GM18505 (cell line): ENCODE results near the gene GIT1.

ENCODE experiments used
- ATAC-seq: cut with Tn5 transposase; IDR thresholded peaks from one replicate; pipeline ENCODE4 v1.9.1; 2021; ENCODE audit not compliant: unreplicated experiment
- POLR2A ChIP-seq: IDR thresholded peaks from 4 replicates; pipeline ENCODE4 v1.6.1; 2011; ENCODE audit warnings: borderline replicate concordance; ENCODE audit not compliant: insufficient read depth, insufficient read length; ENCODE audit errors: extremely low read depth

GIT1 gene

GRCh38 chr17:29591737-29592608 is 2.5 kb upstream of the GIT1 start:
- TF ChIP-seq POLR2A = no peak
- ATAC-seq = no peak

GRCh38 chr17:29591146-29591736 is 1.8 kb upstream of the GIT1 start:
- no peak for ATAC-seq
- TF ChIP-seq POLR2A = no peak

GRCh38 chr17:29590411-29591145 is 1.1 kb upstream of the GIT1 start:
- no peak for TF ChIP-seq POLR2A
- no peak for ATAC-seq

DNA sequence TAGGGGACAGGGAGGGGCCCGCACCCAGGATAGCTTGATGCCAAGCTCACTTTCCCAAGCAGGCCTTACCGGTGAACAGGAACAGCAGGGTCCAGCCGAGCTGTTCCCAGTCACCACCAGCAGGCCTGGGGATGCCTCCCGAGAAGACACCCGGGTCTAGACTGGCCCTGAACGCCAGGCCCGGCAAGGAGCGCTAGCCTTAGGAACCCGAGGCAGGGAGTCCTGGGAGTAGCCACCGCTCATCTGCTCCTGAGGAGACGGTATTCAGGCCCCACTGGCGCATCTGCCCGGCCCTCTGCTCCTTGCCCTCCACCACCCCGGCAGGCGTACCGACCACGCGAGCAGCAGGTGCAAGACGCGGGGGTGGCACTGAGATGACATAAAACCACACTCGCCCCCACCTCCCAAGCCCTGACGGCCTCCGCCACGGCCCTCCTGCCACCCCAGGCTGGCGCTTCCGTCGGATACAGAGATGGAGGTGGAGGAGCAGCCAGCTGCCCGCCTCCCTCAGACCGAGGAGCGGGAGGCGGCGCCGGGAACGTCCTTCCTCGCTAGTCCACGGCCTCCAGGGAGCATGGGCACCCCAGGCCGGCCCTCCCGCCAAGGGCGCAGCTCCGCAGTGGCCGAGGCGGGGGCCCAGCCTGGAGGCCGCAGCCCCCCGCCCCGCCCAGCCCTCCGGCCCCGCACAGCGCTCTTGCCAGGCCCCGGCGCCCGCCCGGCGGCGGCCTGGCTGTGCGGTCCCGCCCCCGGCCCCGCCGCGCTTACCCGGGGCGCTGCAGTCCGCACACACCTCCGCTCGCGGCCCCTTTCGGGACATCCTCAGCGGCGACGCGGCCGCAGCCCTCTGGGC is 661 bp downstream of the GIT1 start:
- peak; percentile 20 for ATAC-seq
- no peak for TF ChIP-seq POLR2A

GRCh38 chr17:29588017-29588561 is 1.4 kb downstream of the GIT1 start:
- no peak for ATAC-seq
- no peak for TF ChIP-seq POLR2A

- TF ChIP-seq POLR2A = no peak
- no peak for ATAC-seq
Measured at GRCh38 chr17:29587591-29587990, 1.9 kb downstream of the GIT1 start.

DNA sequence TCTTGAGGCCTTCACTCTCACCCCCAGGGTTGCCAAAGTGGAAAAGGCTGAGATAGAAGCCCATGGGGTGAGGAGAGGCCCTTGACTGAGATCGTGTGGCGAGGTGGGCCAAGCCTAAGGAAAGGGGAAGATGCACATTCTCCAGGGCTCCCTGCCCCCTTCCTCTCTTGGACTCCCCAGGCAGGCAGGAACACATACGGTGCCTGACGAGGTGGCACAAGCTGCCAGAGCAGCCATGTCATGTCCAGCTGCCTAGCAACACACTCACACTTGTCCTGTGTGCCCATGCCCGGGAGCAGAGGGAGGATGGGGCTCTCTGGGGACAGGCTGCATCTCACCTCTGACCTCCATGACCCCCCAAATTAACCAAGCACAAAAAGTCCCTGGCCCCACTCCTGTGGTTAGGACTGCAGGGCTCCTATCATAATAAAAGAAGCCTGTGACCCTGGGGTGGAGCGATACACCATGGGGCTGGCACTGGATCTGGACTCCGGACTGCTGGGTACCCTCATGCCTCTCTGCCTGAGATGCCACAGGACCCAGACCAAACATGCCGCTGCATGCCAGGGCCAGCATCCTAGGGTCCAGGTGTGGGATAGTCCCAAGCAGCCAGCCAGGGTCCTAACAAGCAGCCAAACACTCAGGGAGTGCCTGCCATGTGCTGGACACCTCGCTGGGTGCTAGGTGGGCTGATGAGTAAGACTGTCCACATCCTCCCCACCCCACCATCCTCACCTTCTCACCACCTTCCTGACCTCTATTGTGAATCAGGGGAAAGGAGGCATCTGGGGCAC is 2.6 kb downstream of the GIT1 start:
- no peak for TF ChIP-seq POLR2A
- no peak for ATAC-seq

- ATAC-seq = no peak
- TF ChIP-seq POLR2A = no peak
Measured at GRCh38 chr17:29585080-29585751, 4.2 kb downstream of the GIT1 start.

GRCh38 chr17:29584452-29585079 is 4.9 kb downstream of the GIT1 start:
- no peak for ATAC-seq

DNA sequence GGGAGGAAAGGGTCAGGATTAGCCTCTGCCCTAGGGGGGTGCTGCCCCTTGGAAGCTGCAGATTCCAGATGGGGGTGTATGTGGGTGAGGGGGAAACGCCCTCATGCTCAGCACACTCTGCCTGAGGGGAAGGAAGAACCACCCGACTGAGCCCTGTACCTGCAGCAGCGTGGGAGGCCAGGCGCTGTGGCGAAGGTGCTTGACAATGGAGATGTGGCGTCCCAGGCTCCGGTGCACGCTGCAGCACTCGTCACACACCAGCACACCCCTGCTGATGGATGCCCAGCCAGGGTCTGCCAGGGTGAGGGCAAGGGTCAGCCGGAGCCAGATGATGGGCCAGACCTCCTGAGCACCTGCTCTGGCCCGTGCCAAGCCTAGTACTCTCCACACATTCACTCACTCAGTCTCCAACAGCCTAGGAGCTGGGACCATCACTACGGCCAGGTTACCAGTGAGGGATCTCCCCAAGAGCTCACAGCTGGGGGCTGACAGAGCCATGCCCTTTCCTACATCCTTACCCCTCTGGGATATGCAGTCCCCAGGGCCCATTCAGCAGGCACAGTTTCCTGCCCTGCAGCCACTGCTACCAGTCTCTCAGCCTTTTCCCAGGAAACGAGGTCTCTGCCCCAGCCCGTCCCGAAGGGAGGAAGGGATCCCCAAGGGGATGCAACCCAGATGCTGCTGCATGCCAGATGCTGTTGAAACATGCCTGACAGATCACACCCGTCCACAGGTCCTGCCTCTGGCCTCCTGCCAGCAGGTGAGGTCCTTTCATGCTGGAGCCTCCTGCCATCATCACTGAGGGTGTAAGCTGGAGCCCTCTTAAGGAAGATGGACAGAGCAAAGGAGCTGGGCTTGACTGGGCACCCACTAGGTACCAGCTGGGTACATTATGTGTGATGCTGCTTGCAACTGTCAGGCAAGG is 5.9 kb downstream of the GIT1 start:
- no peak for ATAC-seq
- TF ChIP-seq POLR2A = no peak

More at GRCh38 chr17:29584452-29585079, 4.9 kb downstream of the GIT1 start:
- no peak for TF ChIP-seq POLR2A
